Measurements from ENCODE around the gene SESTD1.

The SESTD1 gene, protein sequence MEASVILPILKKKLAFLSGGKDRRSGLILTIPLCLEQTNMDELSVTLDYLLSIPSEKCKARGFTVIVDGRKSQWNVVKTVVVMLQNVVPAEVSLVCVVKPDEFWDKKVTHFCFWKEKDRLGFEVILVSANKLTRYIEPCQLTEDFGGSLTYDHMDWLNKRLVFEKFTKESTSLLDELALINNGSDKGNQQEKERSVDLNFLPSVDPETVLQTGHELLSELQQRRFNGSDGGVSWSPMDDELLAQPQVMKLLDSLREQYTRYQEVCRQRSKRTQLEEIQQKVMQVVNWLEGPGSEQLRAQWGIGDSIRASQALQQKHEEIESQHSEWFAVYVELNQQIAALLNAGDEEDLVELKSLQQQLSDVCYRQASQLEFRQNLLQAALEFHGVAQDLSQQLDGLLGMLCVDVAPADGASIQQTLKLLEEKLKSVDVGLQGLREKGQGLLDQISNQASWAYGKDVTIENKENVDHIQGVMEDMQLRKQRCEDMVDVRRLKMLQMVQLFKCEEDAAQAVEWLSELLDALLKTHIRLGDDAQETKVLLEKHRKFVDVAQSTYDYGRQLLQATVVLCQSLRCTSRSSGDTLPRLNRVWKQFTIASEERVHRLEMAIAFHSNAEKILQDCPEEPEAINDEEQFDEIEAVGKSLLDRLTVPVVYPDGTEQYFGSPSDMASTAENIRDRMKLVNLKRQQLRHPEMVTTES

GRCh38 chr2:179264368-179265081, at the start of gene SESTD1:
SESTD1 (minus strand) TSS chr2:179264832; CDS start chr2:179191841, 72,991 bp downstream.
- DNase-seq (ENCODE audit: low spot score), result peak; percentile 57

DNA sequence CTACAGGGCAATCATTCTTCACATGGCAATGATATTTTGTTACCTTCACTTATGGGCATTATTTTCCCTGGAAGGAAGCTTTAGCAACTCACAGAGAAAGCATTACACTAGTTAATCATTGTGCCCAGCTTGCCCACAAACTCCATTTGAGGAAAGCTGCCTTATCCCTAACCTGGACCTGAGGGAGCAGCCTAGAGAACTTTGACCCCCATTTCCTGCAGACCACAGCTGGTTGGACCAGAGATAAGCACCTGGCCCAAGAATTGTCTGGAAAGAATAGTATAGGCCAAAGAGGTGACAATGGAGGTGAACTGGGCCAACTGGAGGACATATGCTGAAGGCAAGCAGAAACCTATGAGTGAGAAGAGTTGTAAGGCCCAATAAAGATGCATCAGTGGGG, 48.4 kb upstream of the SESTD1 start:
- DNase-seq (ENCODE audit: low spot score), result no peak

- DNase-seq (ENCODE audit: low spot score), result no peak
Measured at GRCh38 chr2:179311101-179311500, 46.5 kb upstream of the SESTD1 start.

- DNase-seq (ENCODE audit: low spot score), result no peak
Measured at GRCh38 chr2:179307616-179308371, 43.2 kb upstream of the SESTD1 start.

- no peak for DNase-seq (ENCODE audit: low spot score)
Measured at GRCh38 chr2:179305125-179305524, 40.5 kb upstream of the SESTD1 start.

GRCh38 chr2:179304424-179304823, 39.8 kb upstream of the SESTD1 start:
- no peak for DNase-seq (ENCODE audit: low spot score)

DNA sequence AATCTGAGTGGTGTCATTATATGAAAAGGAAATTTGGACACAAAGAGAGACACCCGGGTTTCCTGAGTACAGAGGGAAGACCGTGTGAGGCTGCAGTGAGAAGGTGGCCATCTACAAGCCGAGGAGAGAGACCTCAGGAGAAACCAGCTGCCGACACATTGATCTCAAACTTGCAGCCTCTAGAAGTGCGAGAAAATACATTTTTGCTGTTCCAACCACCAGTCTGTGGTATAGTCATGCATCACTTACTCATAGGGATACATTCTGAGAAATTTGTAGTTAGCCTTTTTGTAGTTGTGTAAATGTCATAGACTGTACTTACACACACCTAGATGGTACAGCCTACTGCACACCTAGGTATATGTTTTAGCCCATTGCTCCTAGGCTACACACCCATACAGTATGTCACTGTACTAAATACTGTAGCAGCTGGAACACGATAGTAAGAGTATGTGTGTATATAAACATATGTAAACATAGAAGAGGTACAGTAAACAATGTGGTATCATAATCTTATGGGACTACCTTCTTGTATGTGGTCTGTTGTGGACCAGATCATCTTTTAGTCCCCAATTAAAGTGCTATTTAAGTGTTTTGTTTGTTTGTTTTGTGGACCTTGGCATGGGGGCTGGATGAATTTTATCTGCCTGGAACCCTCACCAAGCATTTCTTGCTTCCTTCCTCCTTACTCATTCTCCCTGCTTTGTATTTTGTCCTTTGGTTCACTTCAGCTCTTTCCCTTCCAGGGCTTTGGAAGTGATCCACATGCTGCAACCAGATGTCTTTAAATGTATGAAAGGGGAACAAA, 38.3 kb upstream of the SESTD1 start:
- DNase-seq (ENCODE audit: low spot score), result no peak

GRCh38 chr2:179302149-179302548, 37.5 kb upstream of the SESTD1 start:
- DNase-seq (ENCODE audit: low spot score), result no peak

DNA sequence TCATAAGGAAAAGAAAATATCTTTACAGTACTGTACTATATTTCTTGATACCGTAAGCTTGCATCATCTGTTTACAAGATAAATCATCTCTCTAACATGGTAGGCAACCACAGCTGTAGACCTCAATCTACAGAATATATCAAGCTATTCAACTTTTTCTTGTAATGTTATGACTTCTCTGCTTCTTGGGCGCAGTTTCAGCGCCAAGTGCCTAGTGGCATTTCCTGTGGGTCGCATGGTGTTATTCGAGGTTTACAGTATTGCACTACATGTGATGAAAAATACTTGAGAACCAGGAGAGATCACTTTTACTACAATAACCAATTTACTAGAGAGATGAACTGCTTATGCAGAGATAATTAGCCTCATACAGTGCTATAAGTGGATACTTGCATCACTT, 34.0 kb upstream of the SESTD1 start:
- DNase-seq (ENCODE audit: low spot score), result no peak

- DNase-seq (ENCODE audit: low spot score), result no peak
Measured at GRCh38 chr2:179297927-179298326, 33.3 kb upstream of the SESTD1 start.

DNA sequence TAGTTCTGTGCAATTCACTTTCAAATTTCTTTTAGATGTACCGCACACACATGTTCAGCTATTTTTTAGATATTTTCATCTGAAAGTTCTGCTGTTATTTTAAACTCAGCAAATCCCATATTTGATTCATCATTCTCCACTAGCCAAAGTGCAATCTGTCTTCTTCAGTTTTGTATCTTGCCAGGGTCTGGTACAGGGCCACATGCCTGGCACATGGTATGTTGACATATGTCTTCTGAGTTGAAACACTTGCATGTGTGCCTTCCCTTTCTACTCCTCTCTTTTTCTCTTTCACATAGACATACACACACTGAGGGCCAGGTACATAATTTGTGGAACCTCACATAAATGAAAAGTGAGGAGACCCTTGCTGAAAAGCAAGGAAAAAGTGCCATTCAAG, 25.7 kb upstream of the SESTD1 start:
- no peak for DNase-seq (ENCODE audit: low spot score)

- DNase-seq (ENCODE audit: low spot score), result no peak
Measured at GRCh38 chr2:179285060-179285459, 20.4 kb upstream of the SESTD1 start.

DNA sequence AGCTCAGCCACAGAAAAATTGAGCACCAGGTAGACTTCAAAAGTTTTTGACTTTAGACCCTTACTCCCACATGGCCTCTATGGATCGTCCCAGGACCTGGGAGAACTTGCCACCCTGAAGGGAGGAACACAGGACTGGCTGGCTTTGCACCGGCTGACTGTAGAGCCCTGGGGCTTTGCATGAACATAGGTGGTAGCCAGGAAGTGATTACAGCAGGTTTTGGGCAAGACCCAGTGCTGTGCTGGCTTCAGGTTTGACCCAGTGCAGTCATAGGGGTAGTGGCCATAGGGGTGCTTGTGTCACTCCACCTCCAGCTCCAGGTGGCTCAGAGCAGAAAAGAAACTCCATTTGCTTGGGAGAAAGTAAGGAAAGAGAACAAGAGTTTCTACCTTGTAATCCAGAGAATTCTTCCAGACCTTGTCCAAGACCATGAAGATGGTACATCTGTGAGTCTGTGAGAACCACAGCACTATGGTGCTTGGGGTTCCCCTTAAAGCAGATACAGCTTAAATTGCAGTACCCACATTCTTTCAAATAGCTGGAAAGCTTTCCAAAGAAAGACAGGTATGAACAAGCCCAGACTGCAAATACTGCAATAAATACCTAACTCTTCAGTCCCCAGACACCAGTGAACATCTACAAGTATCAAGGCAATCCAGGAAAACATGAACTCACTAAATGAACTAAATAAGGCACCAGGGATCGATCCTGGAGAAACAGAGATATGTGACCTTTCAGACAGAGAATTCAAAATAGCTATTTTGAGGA, 13.0 kb upstream of the SESTD1 start:
- no peak for DNase-seq (ENCODE audit: low spot score)

- DNase-seq (ENCODE audit: low spot score), result no peak
Measured at GRCh38 chr2:179275253-179276012, 10.8 kb upstream of the SESTD1 start.

GRCh38 chr2:179274749-179275148, 10.1 kb upstream of the SESTD1 start:
- DNase-seq (ENCODE audit: low spot score), result no peak

DNA sequence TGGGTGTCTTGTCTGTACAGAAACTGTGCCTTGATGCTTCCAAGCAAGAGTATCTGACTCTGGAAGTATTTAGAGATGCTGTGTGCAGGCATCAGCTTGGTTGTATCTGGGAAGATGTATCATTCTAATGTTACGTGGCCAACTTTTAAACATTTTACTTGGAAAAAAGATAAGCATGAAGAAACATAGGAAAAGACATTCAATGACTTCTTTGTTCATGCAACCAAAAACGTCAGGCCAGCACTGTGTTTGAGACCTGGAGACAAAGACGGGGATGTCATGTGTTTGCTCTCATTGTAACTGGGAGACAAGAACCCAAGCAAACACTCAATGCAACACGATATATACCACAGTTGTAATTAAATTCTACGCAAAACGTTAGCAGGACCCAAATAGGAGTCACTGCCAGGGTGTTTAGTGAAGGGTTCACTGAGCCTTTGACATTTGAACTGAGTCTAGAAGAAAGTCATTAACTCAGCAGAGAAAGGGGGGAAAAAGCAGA, 8.9 kb upstream of the SESTD1 start:
- DNase-seq (ENCODE audit: low spot score), result no peak

- DNase-seq (ENCODE audit: low spot score), result peak; percentile 46
Measured at GRCh38 chr2:179272406-179273192, 8.0 kb upstream of the SESTD1 start.

DNA sequence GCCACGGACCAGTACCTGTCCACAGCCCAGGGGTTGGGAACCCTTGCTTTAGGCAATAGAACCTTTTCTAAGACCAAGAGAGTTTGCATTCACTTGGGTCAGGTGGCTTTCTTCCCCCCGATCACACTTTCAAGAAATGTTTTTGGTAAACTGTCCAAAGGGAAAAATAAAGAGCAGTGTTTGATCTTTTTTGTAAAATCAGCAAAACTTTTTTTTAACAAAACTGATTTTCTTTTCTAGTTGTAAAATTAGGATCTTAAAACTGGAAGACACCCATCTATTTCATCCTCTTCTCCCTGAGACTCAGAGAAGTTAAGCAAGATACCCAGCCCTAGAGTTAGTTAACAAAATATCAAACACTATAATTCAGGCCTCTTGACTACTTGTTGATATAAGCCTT, 6.1 kb upstream of the SESTD1 start:
- no peak for DNase-seq (ENCODE audit: low spot score)

All from AG08395 (cell line).